Epithelial cell of proximal tubule (primary cell): Measurements from ENCODE around the gene PRDX1. TPM values are rescaled to one million over a fixed set of nuclear protein-coding genes. Genes with fewer than 3 reads are reported as not detected.
A peak's percentile ranks its signal among the peaks of the same experiment; 100 is the strongest.

ENCODE experiments used
- DNase-seq: peaks from one replicate; pipeline ENCODE4 v3.0.0-alpha.2; 2011; ENCODE audit warnings: low read depth
- H3K4me3 ChIP-seq: 2 replicates; pipeline ENCODE4 v1.5.1; 2011; ENCODE audit warnings: low read depth, mild to moderate bottlenecking, low read length
- CTCF ChIP-seq: conservative IDR thresholded peaks from 2 replicates; pipeline ENCODE4 v1.5.1; 2012; ENCODE audit warnings: low read depth, mild to moderate bottlenecking, low read length
- total RNA-seq: library from RNA; depleted of rRNA; stranded (reverse); fragments of >200 nt; gene quantifications from 2 replicates; pipeline ENCODE4 v1.2.3, GENCODE V29; 2015

The PRDX1 gene
- total RNA-seq, 1 donor from 2014 or later = 824 TPM

- no peak for TF ChIP-seq CTCF
- peak within 1 kb of the TSS; percentile 87 for H3K4me3 ChIP-seq
Measured at GRCh38 chr1:45550401-45551351, 29.0 kb upstream of the PRDX1 start, which contains the start of gene AKR1A1. Gene AKR1A1 (plus strand): TSS chr1:45550826. CDS start chr1:45561795, 10,969 bp downstream.

GRCh38 chr1:45545553-45546310 lies 24.0 kb upstream of the PRDX1 start:
- DNase-seq = no peak
- no peak for TF ChIP-seq CTCF
- no peak overlapping the region for H3K4me3 ChIP-seq

More at GRCh38 chr1:45550401-45551351, 29.0 kb upstream of the PRDX1 start, which contains the start of gene AKR1A1:
- peak; percentile 36 for DNase-seq

- no peak overlapping the region for H3K4me3 ChIP-seq
- TF ChIP-seq CTCF = no peak
- DNase-seq = no peak
Measured at GRCh38 chr1:45545019-45545493, 23.4 kb upstream of the PRDX1 start.

DNA sequence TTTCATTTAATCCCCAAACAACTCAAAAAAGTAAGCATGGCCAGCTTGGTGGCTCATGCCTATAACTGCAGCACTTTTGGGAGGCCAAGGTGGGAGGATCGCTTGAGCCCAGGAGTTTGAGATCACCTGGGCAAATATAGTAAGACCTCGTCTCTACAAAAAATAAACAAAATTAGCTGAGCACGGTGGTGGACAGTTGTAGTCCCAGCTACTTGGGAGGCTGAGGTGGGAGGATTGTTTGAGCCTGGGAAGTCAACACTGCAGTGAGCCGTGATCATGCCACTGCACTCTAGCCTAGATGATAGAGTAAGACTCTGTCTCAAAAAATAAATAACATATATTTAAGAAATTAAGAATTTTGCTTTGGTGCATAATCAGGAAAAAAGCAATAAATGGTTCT lies 22.8 kb upstream of the PRDX1 start:
- DNase-seq = no peak
- H3K4me3 ChIP-seq = no peak overlapping the region
- no peak for TF ChIP-seq CTCF

- peak overlapping the region; percentile 1 for H3K4me3 ChIP-seq
- no peak for TF ChIP-seq CTCF
- peak; percentile 51 for DNase-seq
Measured at GRCh38 chr1:45543581-45544417, 22.1 kb upstream of the PRDX1 start.

DNA sequence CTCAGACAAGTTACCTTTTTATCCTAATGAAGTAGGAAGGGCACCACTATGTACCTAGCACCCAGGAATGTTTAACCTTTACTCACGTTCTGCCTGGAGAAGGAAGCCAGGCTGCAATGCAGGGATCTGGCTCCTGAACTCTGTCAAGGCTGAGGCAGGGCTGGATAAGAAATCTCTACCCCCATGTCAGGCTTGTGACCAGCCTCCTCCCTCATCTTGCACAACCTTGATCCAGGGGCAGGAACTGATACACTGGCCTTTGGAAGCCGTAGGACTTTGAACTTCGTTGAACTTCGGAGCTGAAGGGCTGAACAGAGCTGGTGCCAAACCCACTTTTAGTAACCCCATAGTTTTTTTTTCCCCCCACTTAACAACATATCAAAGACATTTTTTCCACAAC lies 20.9 kb upstream of the PRDX1 start:
- no peak for TF ChIP-seq CTCF
- no peak overlapping the region for H3K4me3 ChIP-seq
- peak; percentile 26 for DNase-seq
